ENCODE data around the gene NAB2. TPM values are rescaled to one million over a fixed set of nuclear protein-coding genes. Genes with fewer than 3 reads are reported as not detected.
"Not testable (repeated sequence)": the region's sequence is repeated elsewhere in the genome, so short reads cannot be mapped to it uniquely, and the experiment has no call there.

NAB2 gene
- total RNA-seq, 1 donor from 2014 or later: 34.4 TPM

GRCh38 chr12:57048423-57049118, 40.3 kb upstream of the NAB2 start:
- intact Hi-C loops (cut with DNase I): no loop called here
- DNase-seq (ENCODE audit: extremely low spot score in 2 of 2): no peak
- TF ChIP-seq, protein P1, sequence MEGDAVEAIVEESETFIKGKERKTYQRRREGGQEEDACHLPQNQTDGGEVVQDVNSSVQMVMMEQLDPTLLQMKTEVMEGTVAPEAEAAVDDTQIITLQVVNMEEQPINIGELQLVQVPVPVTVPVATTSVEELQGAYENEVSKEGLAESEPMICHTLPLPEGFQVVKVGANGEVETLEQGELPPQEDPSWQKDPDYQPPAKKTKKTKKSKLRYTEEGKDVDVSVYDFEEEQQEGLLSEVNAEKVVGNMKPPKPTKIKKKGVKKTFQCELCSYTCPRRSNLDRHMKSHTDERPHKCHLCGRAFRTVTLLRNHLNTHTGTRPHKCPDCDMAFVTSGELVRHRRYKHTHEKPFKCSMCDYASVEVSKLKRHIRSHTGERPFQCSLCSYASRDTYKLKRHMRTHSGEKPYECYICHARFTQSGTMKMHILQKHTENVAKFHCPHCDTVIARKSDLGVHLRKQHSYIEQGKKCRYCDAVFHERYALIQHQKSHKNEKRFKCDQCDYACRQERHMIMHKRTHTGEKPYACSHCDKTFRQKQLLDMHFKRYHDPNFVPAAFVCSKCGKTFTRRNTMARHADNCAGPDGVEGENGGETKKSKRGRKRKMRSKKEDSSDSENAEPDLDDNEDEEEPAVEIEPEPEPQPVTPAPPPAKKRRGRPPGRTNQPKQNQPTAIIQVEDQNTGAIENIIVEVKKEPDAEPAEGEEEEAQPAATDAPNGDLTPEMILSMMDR (IDR thresholded peaks at IDR 0.05): no peak
- TF ChIP-seq POLR2A (IDR thresholded peaks at IDR 0.05) (no peak), POLR2AphosphoS5 (IDR thresholded peaks at IDR 0.05; ENCODE audit: insufficient read depth in 1 of 2, low read depth in 1 of 2) (no peak)
- Histone ChIP-seq H3K27me3 (no peaks in the 10 kb centered on the region), H3K36me3 (no peaks in the 10 kb centered on the region), H3K9me3 (no peaks in the 10 kb centered on the region), H3K27ac (no peak overlapping the region), H3K4me3 (no peak overlapping the region), H3K4me1 (no peaks in the 10 kb centered on the region)

DNA sequence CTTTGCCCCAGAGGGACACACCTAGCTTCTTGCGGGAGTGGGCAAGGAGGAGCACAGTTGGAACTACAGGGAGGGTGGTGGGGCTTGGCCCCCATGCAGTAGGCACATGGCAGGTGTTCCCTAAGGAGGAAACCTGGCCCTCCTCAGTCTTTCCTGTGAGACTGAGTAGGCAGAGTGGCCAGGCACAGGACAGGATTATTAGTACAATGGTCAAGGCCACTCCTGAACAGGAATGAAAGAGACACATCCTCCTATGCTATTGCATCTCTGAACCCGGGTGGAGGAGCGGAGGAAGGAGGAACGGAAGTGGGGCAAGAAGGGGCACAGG, 39.8 kb upstream of the NAB2 start:
- no peak overlapping the region for H3K27ac ChIP-seq
- H3K9me3 ChIP-seq: no peaks in the 10 kb centered on the region
- H3K27me3 ChIP-seq: no peaks in the 10 kb centered on the region
- H3K36me3 ChIP-seq: no peaks in the 10 kb centered on the region
- no peak for DNase-seq (ENCODE audit: extremely low spot score in 2 of 2)
- TF ChIP-seq, protein P1 (IDR thresholded peaks at IDR 0.05): no peak
- TF ChIP-seq POLR2AphosphoS5 (IDR thresholded peaks at IDR 0.05; ENCODE audit: insufficient read depth in 1 of 2, low read depth in 1 of 2) (no peak), POLR2A (IDR thresholded peaks at IDR 0.05) (no peak)
- H3K4me1 ChIP-seq: no peaks in the 10 kb centered on the region
- no peak overlapping the region for H3K4me3 ChIP-seq
- intact Hi-C loops (cut with DNase I): no loop called here

- Histone ChIP-seq H3K27me3 (no peaks in the 10 kb centered on the region), H3K4me1 (no peaks in the 10 kb centered on the region), H3K27ac (no peak within 1 kb of the TSS), H3K9me3 (no peaks in the 10 kb centered on the region), H3K36me3 (no peaks in the 10 kb centered on the region), H3K4me3 (no peak within 1 kb of the TSS)
- TF ChIP-seq POLR2AphosphoS5 (IDR thresholded peaks at IDR 0.05; ENCODE audit: insufficient read depth in 1 of 2, low read depth in 1 of 2) (no peak), POLR2A (IDR thresholded peaks at IDR 0.05) (no peak)
- TF ChIP-seq, protein P1 (IDR thresholded peaks at IDR 0.05): no peak
- DNase-seq (ENCODE audit: extremely low spot score in 2 of 2): no peak
- intact Hi-C loops (cut with DNase I): no loop called here
Observed at GRCh38 chr12:57049890-57050289, 39.0 kb upstream of the NAB2 start, which contains the start of gene MYO1A. TSS of gene MYO1A (minus strand) at chr12:57050129. CDS start at chr12:57048323, 1,806 bp downstream.

DNA sequence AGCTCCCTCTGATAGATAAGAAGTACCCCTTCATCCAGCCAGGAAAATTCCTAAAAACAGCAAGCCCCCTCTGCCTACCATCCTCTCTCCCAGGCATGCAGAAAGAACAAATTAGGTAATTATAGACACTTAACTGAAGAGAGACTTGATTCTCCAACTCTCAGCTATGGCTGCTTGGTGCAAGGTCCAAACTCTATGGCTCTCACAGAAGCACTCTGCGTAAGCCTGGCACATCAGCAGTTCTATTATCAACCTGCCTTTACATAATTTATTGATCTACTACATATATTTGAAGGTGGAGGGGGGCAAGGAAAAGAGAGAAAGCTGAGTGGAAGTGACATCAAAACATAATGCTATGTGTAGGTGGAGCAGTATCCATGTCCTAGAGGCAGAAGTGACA, 37.9 kb upstream of the NAB2 start:
- H3K4me1 ChIP-seq: no peaks in the 10 kb centered on the region
- no peak overlapping the region for H3K4me3 ChIP-seq
- DNase-seq (ENCODE audit: extremely low spot score in 2 of 2): no peak
- no peaks in the 10 kb centered on the region for H3K27me3 ChIP-seq
- H3K9me3 ChIP-seq: no peaks in the 10 kb centered on the region
- no peak overlapping the region for H3K27ac ChIP-seq
- no peaks in the 10 kb centered on the region for H3K36me3 ChIP-seq
- intact Hi-C loops (cut with DNase I): no loop called here
- TF ChIP-seq POLR2A (IDR thresholded peaks at IDR 0.05): no peak
- no peak for TF ChIP-seq POLR2AphosphoS5 (IDR thresholded peaks at IDR 0.05; ENCODE audit: insufficient read depth in 1 of 2, low read depth in 1 of 2)
- TF ChIP-seq, protein P1 (IDR thresholded peaks at IDR 0.05): no peak

DNA sequence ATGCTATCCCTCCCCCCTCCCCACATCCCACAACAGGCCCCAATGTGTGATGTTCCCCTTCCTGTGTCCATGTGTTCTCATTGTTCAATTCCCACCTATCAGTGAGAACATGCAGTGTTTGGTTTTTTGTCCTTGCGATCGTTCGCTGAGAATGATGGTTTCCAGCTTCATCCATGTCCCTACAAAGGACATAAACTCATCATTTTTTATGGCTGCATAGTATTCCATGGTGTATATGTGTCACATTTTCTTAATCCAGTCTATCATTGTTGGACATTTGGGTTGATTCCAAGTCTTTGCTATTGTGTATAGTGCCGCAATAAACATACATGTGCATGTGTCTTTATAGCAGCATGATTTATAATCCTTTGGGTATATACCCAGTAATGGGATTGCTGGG, 35.8 kb upstream of the NAB2 start:
- H3K27ac ChIP-seq; DNase-seq (ENCODE audit: extremely low spot score in 2 of 2); H3K4me1 ChIP-seq; H3K9me3 ChIP-seq; H3K27me3 ChIP-seq; H3K4me3 ChIP-seq; intact Hi-C loops (cut with DNase I); H3K36me3 ChIP-seq: not testable (repeated sequence)

DNA sequence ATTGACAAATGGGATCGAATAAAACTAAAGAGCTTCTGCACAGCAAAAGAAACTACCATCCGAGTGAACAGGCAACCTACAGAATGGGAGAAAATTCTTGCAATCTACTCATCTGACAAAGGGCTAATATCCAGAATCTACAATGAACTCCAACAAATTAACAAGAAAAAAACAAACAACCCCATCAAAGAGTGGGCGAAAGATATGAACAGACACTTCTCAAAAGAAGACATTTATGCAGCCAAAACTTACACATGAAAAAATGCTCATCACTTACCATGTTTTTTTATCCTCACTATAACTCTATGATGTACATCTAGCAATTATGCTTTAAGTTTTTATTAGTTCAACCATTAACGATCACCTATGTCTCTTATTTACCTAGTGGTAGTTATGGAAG, 35.0 kb upstream of the NAB2 start:
- H3K27me3 ChIP-seq; DNase-seq (ENCODE audit: extremely low spot score in 2 of 2); H3K36me3 ChIP-seq; intact Hi-C loops (cut with DNase I); H3K9me3 ChIP-seq; H3K4me3 ChIP-seq; H3K27ac ChIP-seq; H3K4me1 ChIP-seq: not testable (repeated sequence)

Data from vagina (tissue), 2 donors.